Heart left ventricle (tissue), 16 donors: ENCODE results near the gene LPP. TPM values are rescaled to one million over a fixed set of nuclear protein-coding genes. Genes with fewer than 3 reads are reported as not detected.

ENCODE experiments used
- ATAC-seq, 4 donors: fragments of 200-7000 bp; cut with Tn5 transposase; one replicate each; pipeline ENCODE4 v1.9.1; 2020 to 2022; ENCODE audit warnings: moderate library complexity in 4 of 4, mild to moderate bottlenecking in 3 of 4, moderate number of reproducible peaks in 1 of 4
- DNase-seq, 5 donors: peaks; one replicate each; pipeline ENCODE4 v3.0.0-alpha.2; 2020
- H3K27ac ChIP-seq, 12 donors: fragments of 200-600 bp; sonication (generic) in 4 of 12; one replicate each; pipeline versions ENCODE4 v1.5.0 to v1.8.0; 2016 to 2022; ENCODE audit warnings: mild to moderate bottlenecking in 2 of 12
- H3K27me3 ChIP-seq, 9 donors: fragments of 200-600 bp; sonication (generic) in 2 of 9; one replicate each; pipeline versions ENCODE4 v1.5.1 to v1.8.0; 2016 to 2022; ENCODE audit warnings: mild to moderate bottlenecking in 3 of 9
- H3K36me3 ChIP-seq, 9 donors: fragments of 200-600 bp; sonication (generic) in 2 of 9; one replicate each; pipeline versions ENCODE4 v1.5.0 to v1.8.0; 2018 to 2022; ENCODE audit warnings: mild to moderate bottlenecking in 2 of 9
- H3K4me1 ChIP-seq, 12 donors: fragments of 200-600 bp; sonication (generic) in 4 of 12; one replicate each; pipeline versions ENCODE4 v1.5.0 to v1.8.0; 2016 to 2022; ENCODE audit warnings: mild to moderate bottlenecking in 3 of 12
- H3K4me3 ChIP-seq, 12 donors: fragments of 200-600 bp; sonication (generic) in 4 of 12; one replicate each; pipeline versions ENCODE4 v1.5.0 to v1.8.0; 2017 to 2022; ENCODE audit warnings: mild to moderate bottlenecking in 9 of 12, moderate library complexity in 4 of 12
- H3K9me3 ChIP-seq, 12 donors: fragments of 200-600 bp; sonication (generic) in 4 of 12; one replicate each; pipeline versions ENCODE4 v1.5.0 to v1.8.0; 2016 to 2022; ENCODE audit warnings: mild to moderate bottlenecking in 1 of 12
- POLR2A ChIP-seq, 2 donors: fragments of 450-650 bp; IDR thresholded peaks; one replicate each; pipeline ENCODE4 v1.6.1; 2017; ENCODE audit warnings: antibody characterized with exemption in 2 of 2, mild to moderate bottlenecking in 2 of 2, moderate library complexity in 2 of 2
- WGBS, 4 donors: extraction: QIAGEN DNeasy Blood & Tissue Kit in 2 of 4; methylation state at CpG; one replicate each; pipeline versions ENCODE4 v1.1.5 to v1.1.7; 2013 to 2018; 5-methylcytosine and 5-hydroxymethylcytosine counted together
- intact Hi-C, 10 donors: fragments of 100-400 bp; cut with DNase I; formaldehyde crosslinking; loops; one replicate each; pipeline versions ENCODE4 v1.11.1 to v1.14.2; 2022
- polyA plus RNA-seq, 2 donors: library from polyadenylated mRNA; stranded (reverse); fragments of 200-250 nt; gene quantifications; one replicate each; pipeline ENCODE4 v1.2.3, GENCODE V29; 2013
- total RNA-seq, 9 donors: library from RNA; depleted of rRNA in 2 of 9; stranded (reverse); fragments of >200 nt in 2 of 9; fragmentation: NEBNext Ultra II Directional in 3 of 9; extraction: Animal tissue kit (Norgen Biotek cat#: 25700) in 3 of 9; gene quantifications; one replicate each; pipeline versions ENCODE4 v1.1.0 to v1.2.4, GENCODE V29; 2016 to 2023
- TF ChIP-seq, protein P1 (sequence below), 12 donors: fragments of 200-600 bp; sonication (generic) in 4 of 12; IDR thresholded peaks; one replicate each; pipeline versions ENCODE4 v1.5.0 to v1.8.0; 2018 to 2022; ENCODE audit warnings: antibody characterized with exemption in 12 of 12, mild to moderate bottlenecking in 5 of 12
- donor health status: ischemic (EF 13 %, LVEDD 7.1; RV severe dilation, severe dysfunction).
- donor health status: healthy with polysubstance abuse.
- donor health status: DM: no; HTN: yes; CAD: no.
- donor health status: DM: no; HTN: no; CAD: no.
- donor health status: ischemic (EF 25% LVEDD 6.9; RV normal size, moderate dysfunction).
- donor health status: ischemic (EF 25% LVEDD 5.7; RV mildly dilated, moderate dysfunction).
- donor health status: healthy.
- donor health status: DM: yes; HTN: yes; CAD: no.
- donor health status: ischemic (EF 35%, LVEDD 5.7; RV mildly dilated, moderate dysfunction).
- donor health status: nonischemic (EF 11% LVEDD 7.7; RV severe dilation, severe dysfunction).
- donor health status: DM: yes; HTN: yes; CAD: no.
- donor health status: PGD.
- donor health status: ischemic (EF 29% LVEDD 5.4; RV normal size, mild dysfunction).
- donor health status: nonischemic (EF 23%, LVEDD 6.1; RV moderate dilation, normal function).

The LPP gene
- total and polyA plus RNA-seq, 11 donors: 9.2 to 178 (median 100) TPM

DNA sequence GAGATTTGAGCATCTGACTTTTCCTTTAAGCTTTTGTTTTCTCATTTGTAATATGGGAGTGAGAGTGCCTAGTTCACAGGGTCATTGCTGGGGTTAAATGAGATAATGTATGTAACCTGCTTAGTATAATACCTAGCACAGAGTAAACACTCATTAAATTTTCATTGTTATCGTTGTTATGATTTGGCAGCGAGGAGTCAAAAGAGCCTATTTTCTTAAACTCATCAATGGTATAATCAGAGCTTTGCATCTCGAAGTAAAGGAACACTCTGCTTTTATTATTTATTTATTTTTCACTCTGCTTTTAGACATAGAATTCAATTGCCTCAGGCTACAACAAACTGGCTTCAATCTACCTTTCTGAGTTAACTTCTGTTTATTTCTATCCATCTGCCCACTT, 52.8 kb downstream of the LPP start:
- no peak overlapping the region for H3K4me3 ChIP-seq
- no peaks in the 10 kb centered on the region for H3K9me3 ChIP-seq
- peaks cover 0 to 72% (median 35%) of the 10 kb centered on the region in 12 donors for H3K4me1 ChIP-seq
- peak overlapping the region in 6 of 12 donors; percentile 17 to 89 (median 51) for H3K27ac ChIP-seq
- WGBS, 4 donors: 86 to 94% (median 91%) methylated on average over 3 of the region's 3 CpGs
- H3K36me3 ChIP-seq: peaks cover 0 to 33% (median 0%) of the 10 kb centered on the region in 9 donors
- intact Hi-C loops: no loop called here
- H3K27me3 ChIP-seq: no peaks in the 10 kb centered on the region
- ATAC-seq (no peak), DNase-seq (no peak)
- TF ChIP-seq POLR2A (IDR thresholded peaks at IDR 0.05): no peak
- TF ChIP-seq, protein P1, sequence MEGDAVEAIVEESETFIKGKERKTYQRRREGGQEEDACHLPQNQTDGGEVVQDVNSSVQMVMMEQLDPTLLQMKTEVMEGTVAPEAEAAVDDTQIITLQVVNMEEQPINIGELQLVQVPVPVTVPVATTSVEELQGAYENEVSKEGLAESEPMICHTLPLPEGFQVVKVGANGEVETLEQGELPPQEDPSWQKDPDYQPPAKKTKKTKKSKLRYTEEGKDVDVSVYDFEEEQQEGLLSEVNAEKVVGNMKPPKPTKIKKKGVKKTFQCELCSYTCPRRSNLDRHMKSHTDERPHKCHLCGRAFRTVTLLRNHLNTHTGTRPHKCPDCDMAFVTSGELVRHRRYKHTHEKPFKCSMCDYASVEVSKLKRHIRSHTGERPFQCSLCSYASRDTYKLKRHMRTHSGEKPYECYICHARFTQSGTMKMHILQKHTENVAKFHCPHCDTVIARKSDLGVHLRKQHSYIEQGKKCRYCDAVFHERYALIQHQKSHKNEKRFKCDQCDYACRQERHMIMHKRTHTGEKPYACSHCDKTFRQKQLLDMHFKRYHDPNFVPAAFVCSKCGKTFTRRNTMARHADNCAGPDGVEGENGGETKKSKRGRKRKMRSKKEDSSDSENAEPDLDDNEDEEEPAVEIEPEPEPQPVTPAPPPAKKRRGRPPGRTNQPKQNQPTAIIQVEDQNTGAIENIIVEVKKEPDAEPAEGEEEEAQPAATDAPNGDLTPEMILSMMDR (IDR thresholded peaks at IDR 0.05): no peak

DNA sequence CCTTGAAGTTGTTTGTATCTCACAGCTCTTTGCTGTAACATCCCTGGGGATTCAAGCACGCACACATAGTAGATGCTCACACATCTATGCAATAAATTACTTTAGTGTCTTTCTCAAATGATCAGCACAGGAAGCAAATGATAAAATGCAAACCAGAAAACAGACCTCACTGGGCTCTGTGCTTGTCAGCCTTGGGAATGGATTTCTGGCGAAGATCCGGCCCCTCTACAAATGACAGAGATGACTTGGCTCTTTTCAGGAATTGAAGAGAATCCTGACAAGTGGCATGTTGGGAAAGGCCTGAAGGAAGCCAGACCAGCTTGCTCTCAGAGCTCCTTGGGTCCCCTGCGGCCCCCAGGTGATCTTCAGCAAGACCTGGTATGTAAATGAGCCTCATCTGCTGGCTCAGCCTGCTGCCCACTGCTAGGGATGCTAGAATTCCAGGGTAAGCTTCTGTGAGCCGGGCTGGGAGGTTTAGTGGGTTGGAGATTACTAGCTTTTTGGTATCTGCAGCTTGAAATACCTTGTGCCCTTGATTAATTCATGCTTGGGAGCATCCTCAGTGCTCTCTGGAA, 54.1 kb downstream of the LPP start:
- Histone ChIP-seq H3K27me3 (no peaks in the 10 kb centered on the region), H3K36me3 (peaks cover 0 to 33% (median 0%) of the 10 kb centered on the region in 9 donors), H3K27ac (peak overlapping the region in 11 of 12 donors; percentile 37 to 89 (median 60)), H3K4me1 (peaks cover 0 to 80% (median 41%) of the 10 kb centered on the region in 12 donors), H3K9me3 (no peaks in the 10 kb centered on the region), H3K4me3 (no peak overlapping the region)
- DNase-seq (no peak), ATAC-seq (peak in 2 of 4 donors; percentile 8 to 12)
- WGBS, 4 donors: 62 to 68% (median 63%) methylated on average over 4 to 5 of the region's 5 CpGs
- intact Hi-C loops: no loop called here
- no peak for TF ChIP-seq POLR2A (IDR thresholded peaks at IDR 0.05)
- TF ChIP-seq, protein P1 (IDR thresholded peaks at IDR 0.05): no peak

DNA sequence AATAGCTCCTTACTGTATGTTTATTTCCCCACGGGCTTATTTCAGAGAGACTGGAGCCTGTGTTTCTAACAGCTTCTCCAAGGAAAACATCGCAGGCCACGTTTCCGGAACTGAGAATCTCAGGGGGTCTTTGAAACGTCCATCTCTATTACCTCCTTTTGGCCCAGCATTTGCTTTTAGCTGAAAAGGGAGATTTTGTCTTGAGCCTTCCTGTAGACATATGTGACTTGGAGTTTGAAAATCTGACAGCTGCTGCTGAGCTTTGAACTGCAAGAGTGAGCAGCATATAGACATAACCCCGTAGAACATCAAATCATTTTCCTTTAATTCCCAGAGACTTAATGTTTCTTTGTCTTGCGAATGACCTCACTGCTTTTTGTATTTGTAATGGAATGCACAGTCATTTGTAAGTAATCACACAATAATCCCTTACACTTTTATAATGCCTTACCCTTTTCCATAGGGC, 54.6 kb downstream of the LPP start:
- Histone ChIP-seq H3K27me3 (no peaks in the 10 kb centered on the region), H3K4me1 (peaks cover 0 to 81% (median 43%) of the 10 kb centered on the region in 12 donors), H3K36me3 (peaks cover 0 to 33% (median 0%) of the 10 kb centered on the region in 9 donors), H3K9me3 (no peaks in the 10 kb centered on the region), H3K4me3 (no peak overlapping the region), H3K27ac (peak overlapping the region in 11 of 12 donors; percentile 37 to 89 (median 60))
- WGBS, 4 donors: 57 to 68% (median 64%) methylated on average over 7 of the region's 7 CpGs
- intact Hi-C loops: no loop called here
- ATAC-seq (peak in 1 of 4 donors; percentile 29), DNase-seq (no peak)
- TF ChIP-seq, protein P1 (IDR thresholded peaks at IDR 0.05): no peak
- TF ChIP-seq POLR2A (IDR thresholded peaks at IDR 0.05): no peak

DNA sequence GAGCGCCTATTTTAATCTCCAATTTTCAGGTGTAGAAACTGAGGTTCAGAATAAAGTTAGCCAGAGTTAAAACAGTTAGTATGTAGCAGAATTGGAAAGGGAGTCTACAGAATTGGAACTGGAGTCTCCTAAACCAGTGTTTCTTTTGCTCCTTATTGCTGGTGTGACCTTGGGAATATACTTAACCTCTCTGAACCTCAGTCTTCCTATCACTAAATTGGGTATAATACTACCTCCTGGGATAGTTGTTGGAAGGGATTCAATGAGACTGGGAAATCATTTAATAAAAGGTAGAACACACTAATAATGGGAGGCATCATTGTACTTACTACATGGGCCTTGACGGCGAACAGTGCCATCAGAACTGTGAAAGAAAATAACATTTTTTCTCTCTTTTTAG, 55.1 kb downstream of the LPP start:
- peaks cover 0 to 33% (median 0%) of the 10 kb centered on the region in 9 donors for H3K36me3 ChIP-seq
- no peaks in the 10 kb centered on the region for H3K27me3 ChIP-seq
- DNase-seq (no peak), ATAC-seq (no peak)
- intact Hi-C loops: no loop called here
- H3K4me1 ChIP-seq: peaks cover 0 to 76% (median 40%) of the 10 kb centered on the region in 12 donors
- no peak overlapping the region for H3K4me3 ChIP-seq
- WGBS, 4 donors: 62 to 91% (median 84%) methylated on average over 3 of the region's 3 CpGs
- TF ChIP-seq, protein P1 (IDR thresholded peaks at IDR 0.05): no peak
- no peak for TF ChIP-seq POLR2A (IDR thresholded peaks at IDR 0.05)
- H3K9me3 ChIP-seq: no peaks in the 10 kb centered on the region
- H3K27ac ChIP-seq: peak overlapping the region in 8 of 12 donors; percentile 11 to 89 (median 56)
